ENCODE data around the gene FUCA2.

The FUCA2 gene

DNA sequence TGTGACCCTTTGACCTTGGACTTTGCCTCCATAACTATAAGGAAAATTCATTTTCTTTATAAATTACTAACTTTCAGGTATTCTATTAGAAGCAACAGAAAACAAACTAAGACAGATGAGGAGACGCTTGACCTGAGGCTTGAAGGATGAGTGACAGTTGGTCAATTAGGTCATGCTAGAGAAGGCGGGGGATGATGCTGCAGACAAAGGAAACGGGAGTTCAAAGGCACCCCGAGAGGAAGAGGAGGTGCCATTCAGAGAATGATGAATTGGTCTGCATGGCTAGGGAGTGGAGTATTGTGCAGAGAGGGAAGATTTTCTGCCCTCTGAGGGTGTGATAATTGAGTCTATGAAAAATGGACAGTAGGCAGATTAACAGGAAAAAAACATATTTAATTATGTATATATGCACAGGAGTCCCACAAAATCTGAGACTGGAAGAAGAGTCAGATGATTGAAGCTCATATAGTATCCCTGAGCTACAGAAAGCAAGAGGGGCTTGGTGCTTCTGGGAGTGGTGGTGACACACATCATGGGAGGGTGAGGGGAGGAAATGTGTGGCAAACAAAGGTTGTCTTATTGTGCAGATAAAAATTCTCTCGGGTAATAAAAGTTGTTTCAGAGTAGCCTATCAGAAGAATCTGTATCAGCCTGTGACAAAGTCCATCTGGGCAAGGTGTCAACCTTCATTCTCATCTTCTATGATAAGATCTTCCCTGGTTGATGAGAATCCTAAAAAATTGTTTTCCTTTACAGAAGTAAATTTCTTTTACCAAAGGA lies 20.4 kb upstream of the FUCA2 start:
- Histone ChIP-seq H3K4me1 (ENCODE audit: control insufficient read depth, insufficient read depth, low read length) (peaks cover 5% of the 10 kb centered on the region), H3K9ac (ENCODE audit: low read depth, low read length) (no peak overlapping the region), H3K36me3 (ENCODE audit: insufficient read depth, low read length) (no peaks in the 10 kb centered on the region), H3K4me3 (ENCODE audit: low read length) (no peak overlapping the region), H3K27me3 (ENCODE audit: control insufficient read depth, insufficient read depth, low read length) (peaks cover 6% of the 10 kb centered on the region), H3K4me2 (ENCODE audit: low read length) (no peak overlapping the region), H3K9me3 (replicated peaks; ENCODE audit: low read length) (no peaks in the 10 kb centered on the region)

GRCh38 chr6:143529095-143529494 lies 17.6 kb upstream of the FUCA2 start:
- Histone ChIP-seq H3K27me3 (ENCODE audit: control insufficient read depth, insufficient read depth, low read length) (peaks cover 6% of the 10 kb centered on the region), H3K4me2 (ENCODE audit: low read length) (no peak overlapping the region), H3K4me3 (ENCODE audit: low read length) (no peak overlapping the region), H3K9me3 (replicated peaks; ENCODE audit: low read length) (no peaks in the 10 kb centered on the region), H3K36me3 (ENCODE audit: insufficient read depth, low read length) (no peaks in the 10 kb centered on the region), H3K9ac (ENCODE audit: low read depth, low read length) (no peak overlapping the region), H3K4me1 (ENCODE audit: control insufficient read depth, insufficient read depth, low read length) (no peaks in the 10 kb centered on the region)

DNA sequence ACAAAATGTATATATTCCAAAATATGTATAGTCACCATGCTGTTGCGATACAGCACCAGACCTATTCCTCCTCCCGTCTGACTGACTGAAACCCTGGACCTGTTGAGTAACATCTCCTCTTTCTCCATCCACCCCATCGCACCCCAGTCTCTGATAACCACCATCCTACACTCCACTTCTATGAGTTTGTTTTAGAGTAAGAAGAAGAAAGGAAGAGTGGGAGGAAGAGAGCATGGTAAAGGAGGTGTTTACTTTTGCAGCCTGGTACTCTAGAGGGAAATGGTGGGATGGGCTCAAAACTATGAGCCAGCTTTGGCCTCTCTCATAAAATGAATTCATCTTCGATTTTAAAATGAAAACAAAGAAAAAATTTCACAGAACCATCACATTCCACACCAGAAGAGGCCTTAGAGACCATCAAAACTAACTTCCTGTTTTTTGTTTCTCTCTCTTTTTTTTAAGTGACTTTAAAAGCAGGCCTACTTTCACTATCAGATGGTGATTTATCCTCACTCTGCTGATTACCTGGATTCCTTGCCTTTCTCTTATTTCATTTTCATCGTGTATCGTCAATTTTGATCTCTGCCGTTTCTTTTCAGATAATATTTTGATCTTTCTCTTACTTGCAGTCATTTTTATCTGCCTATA lies 16.8 kb upstream of the FUCA2 start:
- Histone ChIP-seq H3K36me3 (ENCODE audit: insufficient read depth, low read length) (no peaks in the 10 kb centered on the region), H3K9ac (ENCODE audit: low read depth, low read length) (no peak overlapping the region), H3K9me3 (replicated peaks; ENCODE audit: low read length) (no peaks in the 10 kb centered on the region), H3K4me2 (ENCODE audit: low read length) (no peak overlapping the region), H3K4me1 (ENCODE audit: control insufficient read depth, insufficient read depth, low read length) (no peaks in the 10 kb centered on the region), H3K27me3 (ENCODE audit: control insufficient read depth, insufficient read depth, low read length) (peaks cover 6% of the 10 kb centered on the region), H3K4me3 (ENCODE audit: low read length) (no peak overlapping the region)

GRCh38 chr6:143527677-143528076 lies 16.2 kb upstream of the FUCA2 start:
- H3K9ac ChIP-seq (ENCODE audit: low read depth, low read length): no peak overlapping the region
- H3K4me3 ChIP-seq (ENCODE audit: low read length): no peak overlapping the region
- no peak overlapping the region for H3K4me2 ChIP-seq (ENCODE audit: low read length)
- peaks cover 3% of the 10 kb centered on the region for H3K27me3 ChIP-seq (ENCODE audit: control insufficient read depth, insufficient read depth, low read length)
- no peaks in the 10 kb centered on the region for H3K36me3 ChIP-seq (ENCODE audit: insufficient read depth, low read length)
- H3K9me3 ChIP-seq (replicated peaks; ENCODE audit: low read length): no peaks in the 10 kb centered on the region
- H3K4me1 ChIP-seq (ENCODE audit: control insufficient read depth, insufficient read depth, low read length): no peaks in the 10 kb centered on the region

DNA sequence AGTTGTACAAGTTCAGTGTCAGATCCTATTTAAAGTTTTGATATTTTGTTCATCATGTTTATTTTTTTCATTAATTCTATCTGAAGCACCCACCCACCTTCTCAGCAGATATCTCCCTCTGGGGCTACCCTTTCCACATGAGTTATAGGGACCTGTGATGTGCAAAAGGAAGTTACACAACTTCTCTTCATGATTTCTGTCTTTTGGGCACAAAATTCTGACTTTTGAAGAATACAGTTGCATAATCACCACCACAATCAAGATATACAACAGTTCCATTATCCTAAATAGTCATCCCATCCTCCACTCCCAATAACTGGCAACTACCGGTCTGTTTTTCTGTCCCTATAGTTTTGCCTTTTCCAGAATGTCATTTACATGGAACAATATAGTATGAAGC lies 13.8 kb upstream of the FUCA2 start:
- Histone ChIP-seq H3K4me2 (ENCODE audit: low read length) (no peak overlapping the region), H3K9ac (ENCODE audit: low read depth, low read length) (no peak overlapping the region), H3K36me3 (ENCODE audit: insufficient read depth, low read length) (no peaks in the 10 kb centered on the region), H3K4me3 (ENCODE audit: low read length) (no peak overlapping the region), H3K4me1 (ENCODE audit: control insufficient read depth, insufficient read depth, low read length) (no peaks in the 10 kb centered on the region), H3K9me3 (replicated peaks; ENCODE audit: low read length) (no peaks in the 10 kb centered on the region), H3K27me3 (ENCODE audit: control insufficient read depth, insufficient read depth, low read length) (peaks cover 3% of the 10 kb centered on the region)

DNA sequence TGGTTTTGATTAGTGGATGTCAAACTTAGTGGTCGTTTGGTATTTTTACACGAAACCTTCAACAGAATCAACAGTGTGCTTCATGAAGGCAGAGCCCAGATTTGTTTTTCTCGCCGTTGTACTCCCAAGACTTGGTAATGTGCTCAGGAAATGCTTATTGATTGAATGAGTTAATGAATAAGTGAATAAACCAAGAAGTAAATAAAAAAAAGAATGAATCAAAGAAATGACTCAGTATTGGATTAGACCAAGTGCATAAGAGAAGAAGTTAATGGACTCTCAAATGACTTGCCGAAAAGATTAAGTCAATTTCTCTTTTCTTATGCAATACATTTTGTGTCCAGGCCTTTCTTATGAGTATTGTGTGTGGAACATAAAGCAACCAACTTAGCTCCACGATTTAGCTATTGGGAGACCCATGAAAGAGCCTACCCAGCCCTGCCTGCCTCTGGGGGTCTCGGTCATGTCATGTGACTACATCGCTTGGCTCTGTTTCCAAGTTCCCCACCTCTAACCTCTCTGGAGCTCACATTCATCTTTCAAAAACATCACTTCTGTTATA lies 10.6 kb upstream of the FUCA2 start:
- peaks cover 7% of the 10 kb centered on the region for H3K27me3 ChIP-seq (ENCODE audit: control insufficient read depth, insufficient read depth, low read length)
- H3K9me3 ChIP-seq (replicated peaks; ENCODE audit: low read length): no peaks in the 10 kb centered on the region
- H3K36me3 ChIP-seq (ENCODE audit: insufficient read depth, low read length): no peaks in the 10 kb centered on the region
- H3K4me3 ChIP-seq (ENCODE audit: low read length): no peak overlapping the region
- no peak overlapping the region for H3K9ac ChIP-seq (ENCODE audit: low read depth, low read length)
- H3K4me2 ChIP-seq (ENCODE audit: low read length): no peak overlapping the region
- no peaks in the 10 kb centered on the region for H3K4me1 ChIP-seq (ENCODE audit: control insufficient read depth, insufficient read depth, low read length)

DNA sequence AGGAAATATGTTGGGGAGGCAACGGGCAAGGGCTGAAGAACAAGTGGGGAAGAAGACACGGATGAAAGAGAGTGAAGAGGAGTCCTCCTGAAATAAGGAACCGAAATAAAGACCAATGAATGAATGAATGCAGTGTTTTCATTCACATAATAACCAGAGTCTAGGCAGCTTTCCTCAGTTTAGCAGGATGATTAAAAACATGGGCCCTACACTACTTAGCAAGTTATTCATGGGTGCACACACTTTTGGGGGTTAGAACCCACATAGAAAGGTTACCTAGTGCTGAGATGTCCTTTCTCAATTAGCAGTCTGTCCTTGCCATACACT lies 5.9 kb upstream of the FUCA2 start:
- H3K27me3 ChIP-seq (ENCODE audit: control insufficient read depth, insufficient read depth, low read length): peaks cover 13% of the 10 kb centered on the region

GRCh38 chr6:143516690-143517446 lies 5.3 kb upstream of the FUCA2 start:
- Histone ChIP-seq H3K9me3 (replicated peaks; ENCODE audit: low read length) (no peaks in the 10 kb centered on the region), H3K4me2 (ENCODE audit: low read length) (no peak overlapping the region), H3K27me3 (ENCODE audit: control insufficient read depth, insufficient read depth, low read length) (peaks cover 13% of the 10 kb centered on the region), H3K4me3 (ENCODE audit: low read length) (no peak overlapping the region), H3K9ac (ENCODE audit: low read depth, low read length) (no peak overlapping the region), H3K4me1 (ENCODE audit: control insufficient read depth, insufficient read depth, low read length) (peaks cover 3% of the 10 kb centered on the region), H3K36me3 (ENCODE audit: insufficient read depth, low read length) (no peaks in the 10 kb centered on the region)

More for the DNA sequence above, 5.9 kb upstream of the FUCA2 start:
- Histone ChIP-seq H3K9ac (ENCODE audit: low read depth, low read length) (no peak overlapping the region), H3K4me1 (ENCODE audit: control insufficient read depth, insufficient read depth, low read length) (no peaks in the 10 kb centered on the region), H3K4me3 (ENCODE audit: low read length) (no peak overlapping the region), H3K9me3 (replicated peaks; ENCODE audit: low read length) (no peaks in the 10 kb centered on the region), H3K36me3 (ENCODE audit: insufficient read depth, low read length) (no peaks in the 10 kb centered on the region), H3K4me2 (ENCODE audit: low read length) (no peak overlapping the region)

DNA sequence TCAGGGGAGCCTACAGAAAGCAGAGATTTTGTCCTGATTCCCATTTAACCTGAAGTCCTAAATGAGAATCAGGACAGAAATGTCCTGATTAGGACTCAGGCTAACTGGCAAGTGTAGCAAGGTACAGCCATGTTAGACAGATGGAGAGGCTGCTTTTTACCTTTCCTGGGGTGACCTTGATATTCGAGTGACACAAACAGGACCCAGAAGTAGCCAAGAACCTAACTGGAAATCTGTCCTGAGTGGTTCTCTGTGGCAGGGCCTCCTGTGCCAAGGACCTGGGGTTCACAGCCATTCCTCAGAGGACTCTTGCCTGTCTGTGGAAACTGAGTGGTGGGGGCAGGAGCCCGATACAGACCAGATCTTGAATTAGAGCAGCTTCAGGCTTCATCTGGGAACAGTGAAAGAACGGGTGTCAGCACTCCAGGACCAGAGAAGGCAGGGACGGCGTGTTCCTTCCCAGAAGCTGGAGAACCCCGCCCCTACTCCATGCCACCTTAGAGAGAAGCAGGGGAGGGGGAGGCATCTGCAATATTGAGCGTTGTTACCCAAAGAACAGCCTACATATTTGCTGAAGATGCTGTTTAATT lies 4.3 kb upstream of the FUCA2 start:
- H3K9ac ChIP-seq (ENCODE audit: low read depth, low read length): no peak overlapping the region
- H3K4me2 ChIP-seq (ENCODE audit: low read length): no peak overlapping the region
- no peaks in the 10 kb centered on the region for H3K36me3 ChIP-seq (ENCODE audit: insufficient read depth, low read length)
- peaks cover 7% of the 10 kb centered on the region for H3K4me1 ChIP-seq (ENCODE audit: control insufficient read depth, insufficient read depth, low read length)
- no peaks in the 10 kb centered on the region for H3K9me3 ChIP-seq (replicated peaks; ENCODE audit: low read length)
- no peak overlapping the region for H3K4me3 ChIP-seq (ENCODE audit: low read length)
- H3K27me3 ChIP-seq (ENCODE audit: control insufficient read depth, insufficient read depth, low read length): peaks cover 10% of the 10 kb centered on the region

DNA sequence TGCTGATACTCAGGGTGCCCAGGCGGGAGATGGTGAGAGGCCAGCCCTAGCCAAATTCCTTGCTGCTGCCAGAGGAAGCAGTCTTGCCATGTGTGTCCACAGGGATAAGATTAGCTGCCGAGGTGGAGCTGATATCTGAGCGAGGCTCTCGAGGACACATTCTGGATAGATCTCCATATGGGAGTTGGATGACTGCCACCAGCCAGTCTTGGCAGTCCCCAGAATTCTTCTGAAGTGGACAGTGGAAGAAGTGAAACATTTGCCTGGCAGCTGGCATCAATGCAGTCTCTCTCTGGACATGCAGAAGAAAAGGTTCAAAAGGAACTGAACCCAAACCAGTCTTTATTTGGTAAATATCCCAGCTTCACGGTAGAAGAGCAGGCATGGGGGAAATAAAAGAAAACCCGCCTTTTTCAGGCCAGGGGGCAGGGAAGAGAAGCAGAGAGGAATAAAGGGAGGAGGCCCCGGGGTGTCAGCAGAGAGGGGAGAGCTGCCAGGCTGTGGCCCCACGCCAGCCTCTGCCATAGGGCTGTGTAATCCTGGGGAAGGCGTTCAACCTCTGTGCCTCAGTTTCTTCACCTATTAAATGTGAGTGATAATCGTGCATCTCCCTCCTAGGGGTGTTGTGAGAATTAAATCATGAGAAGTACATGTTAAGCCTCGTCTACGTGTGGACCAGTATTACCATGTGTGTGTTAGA lies 3.7 kb upstream of the FUCA2 start:
- no peak overlapping the region for H3K4me2 ChIP-seq (ENCODE audit: low read length)
- H3K4me3 ChIP-seq (ENCODE audit: low read length): no peak overlapping the region
- H3K36me3 ChIP-seq (ENCODE audit: insufficient read depth, low read length): no peaks in the 10 kb centered on the region
- H3K4me1 ChIP-seq (ENCODE audit: control insufficient read depth, insufficient read depth, low read length): peaks cover 7% of the 10 kb centered on the region
- H3K27me3 ChIP-seq (ENCODE audit: control insufficient read depth, insufficient read depth, low read length): peaks cover 10% of the 10 kb centered on the region
- no peaks in the 10 kb centered on the region for H3K9me3 ChIP-seq (replicated peaks; ENCODE audit: low read length)
- no peak overlapping the region for H3K9ac ChIP-seq (ENCODE audit: low read depth, low read length)

GRCh38 chr6:143513410-143513809 lies 1.9 kb upstream of the FUCA2 start:
- Histone ChIP-seq H3K27me3 (ENCODE audit: control insufficient read depth, insufficient read depth, low read length) (peaks cover 10% of the 10 kb centered on the region), H3K36me3 (ENCODE audit: insufficient read depth, low read length) (no peaks in the 10 kb centered on the region), H3K4me1 (ENCODE audit: control insufficient read depth, insufficient read depth, low read length) (peaks cover 7% of the 10 kb centered on the region), H3K4me3 (ENCODE audit: low read length) (no peak overlapping the region), H3K9ac (ENCODE audit: low read depth, low read length) (no peak overlapping the region), H3K9me3 (replicated peaks; ENCODE audit: low read length) (no peaks in the 10 kb centered on the region), H3K4me2 (ENCODE audit: low read length) (no peak overlapping the region)

Data from skeletal muscle satellite cell (primary cell).